Sigmoid colon (tissue), 4 donors: Measurements from ENCODE around the gene MRPL20.

Experiments used
- CTCF ChIP-seq, 4 experiments: fragments of 450-650 bp in 3 of 4; fragments of 200-600 bp in 1 of 4; IDR thresholded peaks; one replicate each; pipeline ENCODE4 v1.5.1; 2016 to 2019; ENCODE audit warnings: antibody characterized with exemption in 4 of 4, mild to moderate bottlenecking in 3 of 4, moderate library complexity in 2 of 4
- EP300 ChIP-seq, 4 donors: sonication (generic); formaldehyde crosslinking; IDR thresholded peaks; one replicate each; pipeline ENCODE4 v1.6.1; 2017; ENCODE audit warnings: antibody characterized with exemption in 4 of 4
- POLR2A ChIP-seq, 2 donors: fragments of 450-650 bp; IDR thresholded peaks; one replicate each; pipeline ENCODE4 v1.6.1; 2016; ENCODE audit warnings: antibody characterized with exemption in 2 of 2, mild to moderate bottlenecking in 2 of 2, moderate library complexity in 2 of 2
- POLR2AphosphoS5 ChIP-seq, 4 donors: sonication (generic); formaldehyde crosslinking; IDR thresholded peaks; one replicate each; pipeline ENCODE4 v1.6.1; 2017; ENCODE audit warnings: antibody characterized with exemption in 4 of 4

GRCh38 chr1:1425753-1426495 is 18.8 kb upstream of the MRPL20 start:
- TF ChIP-seq CTCF (IDR thresholded peaks at IDR 0.05) = no peak
- TF ChIP-seq POLR2A (IDR thresholded peaks at IDR 0.05) = no peak
- TF ChIP-seq POLR2AphosphoS5 (IDR thresholded peaks at IDR 0.05) = no peak
- no peak for TF ChIP-seq EP300 (IDR thresholded peaks at IDR 0.05)
